GM12878 (cell line): ENCODE data around the gene GALE.

Experiments used
- CBX5 ChIP-seq: sonication (generic); IDR thresholded peaks from 2 replicates; pipeline ENCODE4 v1.6.1; 2016; ENCODE audit warnings: low read depth, moderate library complexity, mild to moderate bottlenecking, inconsistent platforms
- CTCF ChIP-seq, 3 experiments: IDR thresholded peaks in 2 of 3; conservative IDR thresholded peaks in 1 of 3; 2 replicates each; pipeline ENCODE4 v1.5.1; 2011; ENCODE audit warnings: low read depth in 3 of 3, low read length in 3 of 3, mild to moderate bottlenecking in 3 of 3, control low read depth in 2 of 3, moderate library complexity in 2 of 3, inconsistent platforms in 1 of 3, mixed read lengths in 1 of 3; ENCODE audit not compliant: control insufficient read depth in 2 of 3, insufficient read depth in 1 of 3; ENCODE audit errors: extremely low read depth in 1 of 3
- POLR2A ChIP-seq: IDR thresholded peaks from 2 replicates; pipeline ENCODE4 v1.6.1; 2011; ENCODE audit warnings: low read depth, mild to moderate bottlenecking, low read length
- TAF1 ChIP-seq: IDR thresholded peaks from 2 replicates; pipeline ENCODE4 v1.6.1; 2011; ENCODE audit warnings: mild to moderate bottlenecking, low read depth, low read length, borderline replicate concordance
- TF ChIP-seq, protein P1 (sequence below): IDR thresholded peaks from 2 replicates; pipeline ENCODE4 v1.6.1; 2012; ENCODE audit warnings: mild to moderate bottlenecking, low read depth, low read length
- TF ChIP-seq, protein P2 (sequence below): IDR thresholded peaks from 2 replicates; pipeline ENCODE4 v1.6.1; 2012; ENCODE audit warnings: low read depth, low read length, improper control_type of control experiment

- TF ChIP-seq CBX5 (no peak), TAF1 (no peak), CTCF (IDR thresholded peaks at IDR 0.05 in 2 of 3, conservative IDR thresholded peaks at IDR 0.05 in 1 of 3; ENCODE audit: control insufficient read depth in 2 of 3, extremely low read depth in 1 of 3, insufficient read depth in 1 of 3, low read depth in 3 of 3, low read length in 3 of 3) (peak; percentile 63 to 95 (median 88)), POLR2A (no peak)
- TF ChIP-seq, protein P1, sequence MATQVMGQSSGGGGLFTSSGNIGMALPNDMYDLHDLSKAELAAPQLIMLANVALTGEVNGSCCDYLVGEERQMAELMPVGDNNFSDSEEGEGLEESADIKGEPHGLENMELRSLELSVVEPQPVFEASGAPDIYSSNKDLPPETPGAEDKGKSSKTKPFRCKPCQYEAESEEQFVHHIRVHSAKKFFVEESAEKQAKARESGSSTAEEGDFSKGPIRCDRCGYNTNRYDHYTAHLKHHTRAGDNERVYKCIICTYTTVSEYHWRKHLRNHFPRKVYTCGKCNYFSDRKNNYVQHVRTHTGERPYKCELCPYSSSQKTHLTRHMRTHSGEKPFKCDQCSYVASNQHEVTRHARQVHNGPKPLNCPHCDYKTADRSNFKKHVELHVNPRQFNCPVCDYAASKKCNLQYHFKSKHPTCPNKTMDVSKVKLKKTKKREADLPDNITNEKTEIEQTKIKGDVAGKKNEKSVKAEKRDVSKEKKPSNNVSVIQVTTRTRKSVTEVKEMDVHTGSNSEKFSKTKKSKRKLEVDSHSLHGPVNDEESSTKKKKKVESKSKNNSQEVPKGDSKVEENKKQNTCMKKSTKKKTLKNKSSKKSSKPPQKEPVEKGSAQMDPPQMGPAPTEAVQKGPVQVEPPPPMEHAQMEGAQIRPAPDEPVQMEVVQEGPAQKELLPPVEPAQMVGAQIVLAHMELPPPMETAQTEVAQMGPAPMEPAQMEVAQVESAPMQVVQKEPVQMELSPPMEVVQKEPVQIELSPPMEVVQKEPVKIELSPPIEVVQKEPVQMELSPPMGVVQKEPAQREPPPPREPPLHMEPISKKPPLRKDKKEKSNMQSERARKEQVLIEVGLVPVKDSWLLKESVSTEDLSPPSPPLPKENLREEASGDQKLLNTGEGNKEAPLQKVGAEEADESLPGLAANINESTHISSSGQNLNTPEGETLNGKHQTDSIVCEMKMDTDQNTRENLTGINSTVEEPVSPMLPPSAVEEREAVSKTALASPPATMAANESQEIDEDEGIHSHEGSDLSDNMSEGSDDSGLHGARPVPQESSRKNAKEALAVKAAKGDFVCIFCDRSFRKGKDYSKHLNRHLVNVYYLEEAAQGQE, result no peak
- TF ChIP-seq, protein P2, sequence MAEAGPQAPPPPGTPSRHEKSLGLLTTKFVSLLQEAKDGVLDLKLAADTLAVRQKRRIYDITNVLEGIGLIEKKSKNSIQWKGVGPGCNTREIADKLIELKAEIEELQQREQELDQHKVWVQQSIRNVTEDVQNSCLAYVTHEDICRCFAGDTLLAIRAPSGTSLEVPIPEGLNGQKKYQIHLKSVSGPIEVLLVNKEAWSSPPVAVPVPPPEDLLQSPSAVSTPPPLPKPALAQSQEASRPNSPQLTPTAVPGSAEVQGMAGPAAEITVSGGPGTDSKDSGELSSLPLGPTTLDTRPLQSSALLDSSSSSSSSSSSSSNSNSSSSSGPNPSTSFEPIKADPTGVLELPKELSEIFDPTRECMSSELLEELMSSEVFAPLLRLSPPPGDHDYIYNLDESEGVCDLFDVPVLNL, result no peak
Measured at GRCh38 chr1:23810818-23811540, 10.4 kb upstream of the GALE start.
